K562 (cell line): ENCODE results near the gene ABITRAM. TPM values are rescaled to one million over a fixed set of nuclear protein-coding genes. Genes with fewer than 3 reads are reported as not detected.

ENCODE experiments used
- HLTF ChIP-seq: fragments of 450-650 bp; IDR thresholded peaks from 2 replicates; pipeline ENCODE4 v1.6.1; 2016
- MLX ChIP-seq, 2 experiments: fragments of 450-650 bp in 1 of 2; sonication (generic) in 1 of 2; formaldehyde crosslinking; conservative IDR thresholded peaks; 2 replicates each; pipeline versions ENCODE4 v1.4.0 to v1.8.1; 2020 to 2022; ENCODE audit warnings: mild to moderate bottlenecking in 1 of 2, missing genetic modification reagents in 1 of 2
- POLR2A ChIP-seq: fragments of 450-650 bp; conservative IDR thresholded peaks from 2 replicates; pipeline ENCODE4 v1.6.1; 2016
- POLR3G ChIP-seq: IDR thresholded peaks from 2 replicates; pipeline ENCODE4 v1.6.1; 2011; ENCODE audit not compliant: insufficient read length, insufficient replicate concordance; ENCODE audit errors: extremely low read depth
- SRSF3 ChIP-seq: fragments of 200-400 bp; formaldehyde crosslinking; IDR thresholded peaks from 2 replicates; pipeline ENCODE4 v1.6.1; 2016; ENCODE audit warnings: mild to moderate bottlenecking, low read length, moderate library complexity; ENCODE audit not compliant: insufficient read depth
- ZNF639 ChIP-seq, 2 experiments: fragments of 200-800 bp in 1 of 2; sonication (Bioruptor generic) in 1 of 2; sonication (generic) in 1 of 2; formaldehyde crosslinking in 1 of 2; IDR thresholded peaks in 1 of 2; conservative IDR thresholded peaks in 1 of 2; 2 replicates each; pipeline versions ENCODE4 v1.5.0 to v1.6.1; 2016 to 2020; ENCODE audit warnings: missing compliant biosample characterization in 1 of 2, missing genetic modification characterization in 1 of 2, missing genetic modification reagents in 1 of 2
- polyA plus RNA-seq, 8 experiments: library from polyadenylated mRNA; depleted of rRNA in 4 of 8; stranded (reverse) in 5 of 8; unstranded in 3 of 8; fragments of >200 nt; fragmentation: Nextera tagmentation in 2 of 8; fragmentation: Illumina TruSeq in 1 of 8; extraction: Ambion mirVana in 2 of 8; extraction: Trizol in 1 of 8; gene quantifications; 2 replicates each; pipeline versions ENCODE4 v1.2.1 to v1.2.3, GENCODE V29; 2011 to 2014; ENCODE audit warnings: inconsistent platforms in 1 of 8, missing spikeins in 1 of 8
- total RNA-seq, 7 experiments: library from RNA; depleted of rRNA in 6 of 7; stranded (reverse); fragments of >200 nt in 6 of 7; fragmentation: Illumina TruSeq in 2 of 7; extraction: Trizol in 2 of 7; gene quantifications; 2 replicates each; pipeline versions ENCODE4 v1.2.1 to v1.2.3, GENCODE V29; 2011 to 2021; ENCODE audit warnings: low replicate concordance in 1 of 7
- TF ChIP-seq, protein P1 (sequence below): fragments of 200-600 bp; sonication (generic); IDR thresholded peaks from one replicate; pipeline ENCODE4 v1.6.1; 2012; ENCODE audit warnings: mild to moderate bottlenecking, low read depth, low read length, inconsistent platforms
- TF ChIP-seq, protein P2 (sequence below): fragments of 450-650 bp; IDR thresholded peaks from 2 replicates; pipeline ENCODE4 v1.6.1; 2016; ENCODE audit warnings: borderline replicate concordance
- TF ChIP-seq, protein P3 (sequence below): fragments of 450-650 bp; formaldehyde crosslinking; conservative IDR thresholded peaks from 2 replicates; pipeline ENCODE4 v1.4.0; 2022; ENCODE audit warnings: mild to moderate bottlenecking, missing genetic modification characterization

Gene ABITRAM
- total and polyA plus RNA-seq, 9 of the 15 experiments (the other 6 are each of a cell fraction or from before 2014, with no cell fraction given), result 8.9 to 47.6 (median 28.4) TPM

- TF ChIP-seq, protein P1, sequence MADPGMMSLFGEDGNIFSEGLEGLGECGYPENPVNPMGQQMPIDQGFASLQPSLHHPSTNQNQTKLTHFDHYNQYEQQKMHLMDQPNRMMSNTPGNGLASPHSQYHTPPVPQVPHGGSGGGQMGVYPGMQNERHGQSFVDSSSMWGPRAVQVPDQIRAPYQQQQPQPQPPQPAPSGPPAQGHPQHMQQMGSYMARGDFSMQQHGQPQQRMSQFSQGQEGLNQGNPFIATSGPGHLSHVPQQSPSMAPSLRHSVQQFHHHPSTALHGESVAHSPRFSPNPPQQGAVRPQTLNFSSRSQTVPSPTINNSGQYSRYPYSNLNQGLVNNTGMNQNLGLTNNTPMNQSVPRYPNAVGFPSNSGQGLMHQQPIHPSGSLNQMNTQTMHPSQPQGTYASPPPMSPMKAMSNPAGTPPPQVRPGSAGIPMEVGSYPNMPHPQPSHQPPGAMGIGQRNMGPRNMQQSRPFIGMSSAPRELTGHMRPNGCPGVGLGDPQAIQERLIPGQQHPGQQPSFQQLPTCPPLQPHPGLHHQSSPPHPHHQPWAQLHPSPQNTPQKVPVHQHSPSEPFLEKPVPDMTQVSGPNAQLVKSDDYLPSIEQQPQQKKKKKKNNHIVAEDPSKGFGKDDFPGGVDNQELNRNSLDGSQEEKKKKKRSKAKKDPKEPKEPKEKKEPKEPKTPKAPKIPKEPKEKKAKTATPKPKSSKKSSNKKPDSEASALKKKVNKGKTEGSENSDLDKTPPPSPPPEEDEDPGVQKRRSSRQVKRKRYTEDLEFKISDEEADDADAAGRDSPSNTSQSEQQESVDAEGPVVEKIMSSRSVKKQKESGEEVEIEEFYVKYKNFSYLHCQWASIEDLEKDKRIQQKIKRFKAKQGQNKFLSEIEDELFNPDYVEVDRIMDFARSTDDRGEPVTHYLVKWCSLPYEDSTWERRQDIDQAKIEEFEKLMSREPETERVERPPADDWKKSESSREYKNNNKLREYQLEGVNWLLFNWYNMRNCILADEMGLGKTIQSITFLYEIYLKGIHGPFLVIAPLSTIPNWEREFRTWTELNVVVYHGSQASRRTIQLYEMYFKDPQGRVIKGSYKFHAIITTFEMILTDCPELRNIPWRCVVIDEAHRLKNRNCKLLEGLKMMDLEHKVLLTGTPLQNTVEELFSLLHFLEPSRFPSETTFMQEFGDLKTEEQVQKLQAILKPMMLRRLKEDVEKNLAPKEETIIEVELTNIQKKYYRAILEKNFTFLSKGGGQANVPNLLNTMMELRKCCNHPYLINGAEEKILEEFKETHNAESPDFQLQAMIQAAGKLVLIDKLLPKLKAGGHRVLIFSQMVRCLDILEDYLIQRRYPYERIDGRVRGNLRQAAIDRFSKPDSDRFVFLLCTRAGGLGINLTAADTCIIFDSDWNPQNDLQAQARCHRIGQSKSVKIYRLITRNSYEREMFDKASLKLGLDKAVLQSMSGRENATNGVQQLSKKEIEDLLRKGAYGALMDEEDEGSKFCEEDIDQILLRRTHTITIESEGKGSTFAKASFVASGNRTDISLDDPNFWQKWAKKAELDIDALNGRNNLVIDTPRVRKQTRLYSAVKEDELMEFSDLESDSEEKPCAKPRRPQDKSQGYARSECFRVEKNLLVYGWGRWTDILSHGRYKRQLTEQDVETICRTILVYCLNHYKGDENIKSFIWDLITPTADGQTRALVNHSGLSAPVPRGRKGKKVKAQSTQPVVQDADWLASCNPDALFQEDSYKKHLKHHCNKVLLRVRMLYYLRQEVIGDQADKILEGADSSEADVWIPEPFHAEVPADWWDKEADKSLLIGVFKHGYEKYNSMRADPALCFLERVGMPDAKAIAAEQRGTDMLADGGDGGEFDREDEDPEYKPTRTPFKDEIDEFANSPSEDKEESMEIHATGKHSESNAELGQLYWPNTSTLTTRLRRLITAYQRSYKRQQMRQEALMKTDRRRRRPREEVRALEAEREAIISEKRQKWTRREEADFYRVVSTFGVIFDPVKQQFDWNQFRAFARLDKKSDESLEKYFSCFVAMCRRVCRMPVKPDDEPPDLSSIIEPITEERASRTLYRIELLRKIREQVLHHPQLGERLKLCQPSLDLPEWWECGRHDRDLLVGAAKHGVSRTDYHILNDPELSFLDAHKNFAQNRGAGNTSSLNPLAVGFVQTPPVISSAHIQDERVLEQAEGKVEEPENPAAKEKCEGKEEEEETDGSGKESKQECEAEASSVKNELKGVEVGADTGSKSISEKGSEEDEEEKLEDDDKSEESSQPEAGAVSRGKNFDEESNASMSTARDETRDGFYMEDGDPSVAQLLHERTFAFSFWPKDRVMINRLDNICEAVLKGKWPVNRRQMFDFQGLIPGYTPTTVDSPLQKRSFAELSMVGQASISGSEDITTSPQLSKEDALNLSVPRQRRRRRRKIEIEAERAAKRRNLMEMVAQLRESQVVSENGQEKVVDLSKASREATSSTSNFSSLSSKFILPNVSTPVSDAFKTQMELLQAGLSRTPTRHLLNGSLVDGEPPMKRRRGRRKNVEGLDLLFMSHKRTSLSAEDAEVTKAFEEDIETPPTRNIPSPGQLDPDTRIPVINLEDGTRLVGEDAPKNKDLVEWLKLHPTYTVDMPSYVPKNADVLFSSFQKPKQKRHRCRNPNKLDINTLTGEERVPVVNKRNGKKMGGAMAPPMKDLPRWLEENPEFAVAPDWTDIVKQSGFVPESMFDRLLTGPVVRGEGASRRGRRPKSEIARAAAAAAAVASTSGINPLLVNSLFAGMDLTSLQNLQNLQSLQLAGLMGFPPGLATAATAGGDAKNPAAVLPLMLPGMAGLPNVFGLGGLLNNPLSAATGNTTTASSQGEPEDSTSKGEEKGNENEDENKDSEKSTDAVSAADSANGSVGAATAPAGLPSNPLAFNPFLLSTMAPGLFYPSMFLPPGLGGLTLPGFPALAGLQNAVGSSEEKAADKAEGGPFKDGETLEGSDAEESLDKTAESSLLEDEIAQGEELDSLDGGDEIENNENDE, result no peak
- TF ChIP-seq ZNF639 (CRISPR knock-in tag; conservative IDR thresholded peaks at IDR 0.05 in 1 of 2, IDR thresholded peaks at IDR 0.05 in 1 of 2), result peak in 1 of 2 experiments; percentile 84; a peak in 2 of 4 replicates
- no peak for TF ChIP-seq SRSF3
- TF ChIP-seq POLR3G, result no peak
- TF ChIP-seq POLR2A, result peak; percentile 83
- TF ChIP-seq HLTF, result no peak
- TF ChIP-seq MLX (CRISPR knock-in tag; conservative IDR thresholded peaks at IDR 0.05), result no peak
- TF ChIP-seq, protein P2, sequence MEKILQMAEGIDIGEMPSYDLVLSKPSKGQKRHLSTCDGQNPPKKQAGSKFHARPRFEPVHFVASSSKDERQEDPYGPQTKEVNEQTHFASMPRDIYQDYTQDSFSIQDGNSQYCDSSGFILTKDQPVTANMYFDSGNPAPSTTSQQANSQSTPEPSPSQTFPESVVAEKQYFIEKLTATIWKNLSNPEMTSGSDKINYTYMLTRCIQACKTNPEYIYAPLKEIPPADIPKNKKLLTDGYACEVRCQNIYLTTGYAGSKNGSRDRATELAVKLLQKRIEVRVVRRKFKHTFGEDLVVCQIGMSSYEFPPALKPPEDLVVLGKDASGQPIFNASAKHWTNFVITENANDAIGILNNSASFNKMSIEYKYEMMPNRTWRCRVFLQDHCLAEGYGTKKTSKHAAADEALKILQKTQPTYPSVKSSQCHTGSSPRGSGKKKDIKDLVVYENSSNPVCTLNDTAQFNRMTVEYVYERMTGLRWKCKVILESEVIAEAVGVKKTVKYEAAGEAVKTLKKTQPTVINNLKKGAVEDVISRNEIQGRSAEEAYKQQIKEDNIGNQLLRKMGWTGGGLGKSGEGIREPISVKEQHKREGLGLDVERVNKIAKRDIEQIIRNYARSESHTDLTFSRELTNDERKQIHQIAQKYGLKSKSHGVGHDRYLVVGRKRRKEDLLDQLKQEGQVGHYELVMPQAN, result peak; percentile 49
- TF ChIP-seq, protein P3, sequence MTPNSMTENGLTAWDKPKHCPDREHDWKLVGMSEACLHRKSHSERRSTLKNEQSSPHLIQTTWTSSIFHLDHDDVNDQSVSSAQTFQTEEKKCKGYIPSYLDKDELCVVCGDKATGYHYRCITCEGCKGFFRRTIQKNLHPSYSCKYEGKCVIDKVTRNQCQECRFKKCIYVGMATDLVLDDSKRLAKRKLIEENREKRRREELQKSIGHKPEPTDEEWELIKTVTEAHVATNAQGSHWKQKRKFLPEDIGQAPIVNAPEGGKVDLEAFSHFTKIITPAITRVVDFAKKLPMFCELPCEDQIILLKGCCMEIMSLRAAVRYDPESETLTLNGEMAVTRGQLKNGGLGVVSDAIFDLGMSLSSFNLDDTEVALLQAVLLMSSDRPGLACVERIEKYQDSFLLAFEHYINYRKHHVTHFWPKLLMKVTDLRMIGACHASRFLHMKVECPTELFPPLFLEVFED (CRISPR knock-in tag), result no peak
These were observed 380 bp upstream of the ABITRAM start, which contains the start of gene ELP1 (continued) for GRCh38 chr9:108933718-108934322.
